HEK293T (cell line): Measurements from ENCODE around the gene PRKCE.

Experiments
- CTCF ChIA-PET: fragments of 350-600 bp; formaldehyde crosslinking; extraction: SDS; loops from one replicate; lab custom pipeline; 2021; ENCODE audit warnings: antibody characterized with exemption, inconsistent platforms; lab: Yijun Ruan, JAX
- POLR2A ChIA-PET: fragments of 350-600 bp; formaldehyde crosslinking; extraction: SDS; loops from one replicate; lab custom pipeline; 2020; ENCODE audit warnings: antibody characterized with exemption, inconsistent platforms; lab: Yijun Ruan, JAX
- DNase-seq: peaks from one replicate; pipeline ENCODE4 v3.0.0; 2012; ENCODE audit warnings: mixed read lengths; ENCODE audit errors: extremely low spot score
- ARNT ChIP-seq: fragments of 450-650 bp; IDR thresholded peaks from 2 replicates; pipeline ENCODE4 v1.6.1; 2017; ENCODE audit warnings: mild to moderate bottlenecking
- BHLHE40 ChIP-seq: fragments of 450-650 bp; IDR thresholded peaks from 2 replicates; pipeline ENCODE4 v1.6.1; 2016; ENCODE audit warnings: mild to moderate bottlenecking, moderate library complexity, borderline replicate concordance
- CTBP1 ChIP-seq: fragments of 450-650 bp; IDR thresholded peaks from 2 replicates; pipeline ENCODE4 v1.6.1; 2016; ENCODE audit warnings: borderline replicate concordance
- ELF4 ChIP-seq: fragments of 450-650 bp; IDR thresholded peaks from 2 replicates; pipeline ENCODE4 v1.6.1; 2017; ENCODE audit warnings: antibody characterized with exemption
- FOXA1 ChIP-seq: fragments of 450-650 bp; IDR thresholded peaks from 2 replicates; pipeline ENCODE4 v1.6.1; 2016; ENCODE audit warnings: mild to moderate bottlenecking
- FOXK2 ChIP-seq: fragments of 450-650 bp; IDR thresholded peaks from 2 replicates; pipeline ENCODE4 v1.6.1; 2016; ENCODE audit warnings: mild to moderate bottlenecking
- FOXM1 ChIP-seq: fragments of 450-650 bp; IDR thresholded peaks from 2 replicates; pipeline ENCODE4 v1.6.1; 2017; ENCODE audit warnings: mild to moderate bottlenecking, borderline replicate concordance
- HDGF ChIP-seq: fragments of 450-650 bp; IDR thresholded peaks from 2 replicates; pipeline ENCODE4 v1.6.1; 2017; ENCODE audit warnings: antibody characterized with exemption, borderline replicate concordance
- L3MBTL2 ChIP-seq: fragments of 450-650 bp; conservative IDR thresholded peaks from 2 replicates; pipeline ENCODE4 v1.6.1; 2016; ENCODE audit warnings: mild to moderate bottlenecking
- LEF1 ChIP-seq: fragments of 450-650 bp; IDR thresholded peaks from 2 replicates; pipeline ENCODE4 v1.6.1; 2017; ENCODE audit warnings: mild to moderate bottlenecking, borderline replicate concordance
- NFRKB ChIP-seq: fragments of 450-650 bp; IDR thresholded peaks from 2 replicates; pipeline ENCODE4 v1.6.1; 2016; ENCODE audit warnings: mild to moderate bottlenecking, moderate library complexity
- PKNOX1 ChIP-seq: fragments of 450-650 bp; IDR thresholded peaks from 2 replicates; pipeline ENCODE4 v1.6.1; 2016
- SP1 ChIP-seq: fragments of 450-650 bp; IDR thresholded peaks from 2 replicates; pipeline ENCODE4 v1.6.1; 2017
- SUZ12 ChIP-seq: fragments of 450-650 bp; IDR thresholded peaks from 2 replicates; pipeline ENCODE4 v1.6.1; 2016; ENCODE audit warnings: mild to moderate bottlenecking
- TARDBP ChIP-seq: fragments of 450-650 bp; IDR thresholded peaks from 2 replicates; pipeline ENCODE4 v1.6.1; 2016
- ZNF384 ChIP-seq: fragments of 450-650 bp; IDR thresholded peaks from 2 replicates; pipeline ENCODE4 v1.6.1; 2016

Gene PRKCE

GRCh38 chr2:45882707-45883602, 231.5 kb downstream of the PRKCE start:
- POLR2A ChIA-PET, result no interaction called here
- no peak for DNase-seq
- CTCF ChIA-PET, result interaction anchor here (0.6 kb wide), 1 partner anchor 900 kb away, joined by 3 read pairs; no protein-coding TSS in a partner anchor
- TF ChIP-seq ELF4 (no peak), FOXM1 (no peak), ARNT (no peak), NFRKB (no peak), SP1 (no peak), BHLHE40 (no peak), ZNF384 (no peak), PKNOX1 (no peak), CTBP1 (no peak), L3MBTL2 (no peak), HDGF (no peak)

- no peak for TF ChIP-seq SUZ12
- no peak for TF ChIP-seq CTBP1
- TF ChIP-seq NFRKB, result no peak
- TF ChIP-seq PKNOX1, result no peak
- TF ChIP-seq HDGF, result no peak
- TF ChIP-seq SP1, result no peak
- TF ChIP-seq TARDBP, result no peak
- no peak for TF ChIP-seq ZNF384
- TF ChIP-seq L3MBTL2, result no peak
- TF ChIP-seq ELF4, result no peak
- TF ChIP-seq FOXK2, result no peak
- no peak for TF ChIP-seq ARNT
- TF ChIP-seq BHLHE40, result no peak
- TF ChIP-seq LEF1, result no peak
- TF ChIP-seq FOXA1, result no peak
- no peak for TF ChIP-seq FOXM1
- no peak for DNase-seq
- POLR2A ChIA-PET, result no interaction called here
- CTCF ChIA-PET, result no interaction called here
Observed at GRCh38 chr2:45883603-45884000, 232.1 kb downstream of the PRKCE start.

GRCh38 chr2:45884126-45884525, 232.7 kb downstream of the PRKCE start:
- CTCF ChIA-PET, result no interaction called here
- DNase-seq, result no peak
- TF ChIP-seq NFRKB (no peak), ZNF384 (no peak)
- POLR2A ChIA-PET, result no interaction called here

- TF ChIP-seq TARDBP (no peak), HDGF (no peak), L3MBTL2 (no peak), BHLHE40 (no peak), ARNT (no peak), FOXA1 (no peak), ELF4 (no peak), ZNF384 (no peak), FOXK2 (no peak), SP1 (no peak), PKNOX1 (no peak), LEF1 (no peak), NFRKB (no peak), SUZ12 (no peak), FOXM1 (no peak), CTBP1 (no peak)
- DNase-seq, result no peak
- POLR2A ChIA-PET, result no interaction called here
- CTCF ChIA-PET, result interaction anchor here (0.6 kb wide), 1 partner anchor 108 kb away, joined by 3 read pairs; no protein-coding TSS in a partner anchor
Observed at GRCh38 chr2:45885171-45885621, 233.7 kb downstream of the PRKCE start.

- DNase-seq, result no peak
- POLR2A ChIA-PET, result no interaction called here
- TF ChIP-seq FOXM1 (no peak), ARNT (no peak), SUZ12 (no peak)
- CTCF ChIA-PET, result interaction anchor here (0.6 kb wide), 1 partner anchor 12 kb away, joined by 3 read pairs; no protein-coding TSS in a partner anchor
Observed at GRCh38 chr2:45886171-45886663, 234.7 kb downstream of the PRKCE start.

GRCh38 chr2:45888167-45888566, 236.7 kb downstream of the PRKCE start:
- CTCF ChIA-PET, result no interaction called here
- DNase-seq, result no peak
- no peak for TF ChIP-seq TARDBP
- no peak for TF ChIP-seq CTBP1
- TF ChIP-seq HDGF, result no peak
- no peak for TF ChIP-seq FOXK2
- no peak for TF ChIP-seq L3MBTL2
- TF ChIP-seq ELF4, result no peak
- TF ChIP-seq NFRKB, result no peak
- no peak for TF ChIP-seq SUZ12
- POLR2A ChIA-PET, result no interaction called here
